HG03097 (cell line): ENCODE data around the gene TTC5.
A peak's percentile ranks its signal among the peaks of the same experiment; 100 is the strongest.
"Not testable (repeated sequence)": the region's sequence is repeated elsewhere in the genome, so short reads cannot be mapped to it uniquely, and the experiment has no call there.

Experiments used
- ATAC-seq: cut with Tn5 transposase; IDR thresholded peaks from one replicate; pipeline ENCODE4 v1.9.1; 2021; ENCODE audit not compliant: unreplicated experiment, low FRiP score

Gene TTC5

GRCh38 chr14:20305265-20306078, at the start of gene TTC5:
Gene TTC5 (minus strand): TSS chr14:20305951. CDS start chr14:20305937, 14 bp downstream.
- ATAC-seq, result peak; percentile 87

GRCh38 chr14:20350860-20351259, 45.1 kb upstream of the TTC5 start:
- no peak for ATAC-seq

GRCh38 chr14:20350282-20350681, 44.5 kb upstream of the TTC5 start:
- ATAC-seq, result no peak

GRCh38 chr14:20347747-20348146, 42.0 kb upstream of the TTC5 start:
- ATAC-seq, result no peak

- ATAC-seq, result no peak
Measured at GRCh38 chr14:20346713-20347112, 41.0 kb upstream of the TTC5 start.

- ATAC-seq, result no peak
Measured at GRCh38 chr14:20345366-20345765, 39.6 kb upstream of the TTC5 start.

GRCh38 chr14:20343862-20344220, 38.1 kb upstream of the TTC5 start:
- no peak for ATAC-seq

GRCh38 chr14:20343092-20343861, 37.5 kb upstream of the TTC5 start, which contains the start of gene PARP2:
Gene PARP2 (plus strand): TSS chr14:20343635. CDS start chr14:20343642, 7 bp downstream.
- ATAC-seq, result peak; percentile 90

- ATAC-seq, result no peak
Measured at GRCh38 chr14:20341646-20342045, 35.9 kb upstream of the TTC5 start.

GRCh38 chr14:20341032-20341431, 35.3 kb upstream of the TTC5 start:
- not testable (repeated sequence) for ATAC-seq

- ATAC-seq, result no peak
Measured at GRCh38 chr14:20334017-20334416, 28.3 kb upstream of the TTC5 start.

GRCh38 chr14:20333494-20333841, 27.7 kb upstream of the TTC5 start:
- no peak for ATAC-seq

GRCh38 chr14:20332788-20333493, 27.2 kb upstream of the TTC5 start, which contains the start of gene CCNB1IP1:
Gene CCNB1IP1 (minus strand): TSS chr14:20333279. CDS start chr14:20316523, 16,756 bp downstream.
- ATAC-seq, result peak; percentile 90

GRCh38 chr14:20332431-20332787, 26.7 kb upstream of the TTC5 start:
- no peak for ATAC-seq

GRCh38 chr14:20331053-20331613, 25.4 kb upstream of the TTC5 start:
- ATAC-seq, result no peak

GRCh38 chr14:20329355-20329754, 23.6 kb upstream of the TTC5 start:
- no peak for ATAC-seq

GRCh38 chr14:20328705-20329104, 23.0 kb upstream of the TTC5 start:
- ATAC-seq, result no peak

- ATAC-seq, result no peak
Measured at GRCh38 chr14:20327005-20327869, 21.5 kb upstream of the TTC5 start.

- ATAC-seq, result no peak
Measured at GRCh38 chr14:20317720-20318119, 12.0 kb upstream of the TTC5 start.

GRCh38 chr14:20314026-20314425, 8.3 kb upstream of the TTC5 start:
- ATAC-seq, result no peak
